T-helper 2 cell treated with Interferon-gamma antibody and Interleukin-4, amounts not matched to agents 100 ng/mL and 5 ng/mL, for 36 hours (primary cell): ENCODE data around the gene CHSY1. TPM values are rescaled to one million over a fixed set of nuclear protein-coding genes. Genes with fewer than 3 reads are reported as not detected.
"Not testable (repeated sequence)": the region's sequence is repeated elsewhere in the genome, so short reads cannot be mapped to it uniquely, and the experiment has no call there.

ENCODE experiments used
- intact Hi-C: fragments of 100-400 bp; cut with micrococcal nuclease; formaldehyde crosslinking; loops from one replicate; pipeline ENCODE4 v1.15.1; 2023
- total RNA-seq: library from RNA; stranded (reverse); gene quantifications from 2 replicates; pipeline ENCODE4 v1.2.3, GENCODE V29; 2022

Gene CHSY1, protein sequence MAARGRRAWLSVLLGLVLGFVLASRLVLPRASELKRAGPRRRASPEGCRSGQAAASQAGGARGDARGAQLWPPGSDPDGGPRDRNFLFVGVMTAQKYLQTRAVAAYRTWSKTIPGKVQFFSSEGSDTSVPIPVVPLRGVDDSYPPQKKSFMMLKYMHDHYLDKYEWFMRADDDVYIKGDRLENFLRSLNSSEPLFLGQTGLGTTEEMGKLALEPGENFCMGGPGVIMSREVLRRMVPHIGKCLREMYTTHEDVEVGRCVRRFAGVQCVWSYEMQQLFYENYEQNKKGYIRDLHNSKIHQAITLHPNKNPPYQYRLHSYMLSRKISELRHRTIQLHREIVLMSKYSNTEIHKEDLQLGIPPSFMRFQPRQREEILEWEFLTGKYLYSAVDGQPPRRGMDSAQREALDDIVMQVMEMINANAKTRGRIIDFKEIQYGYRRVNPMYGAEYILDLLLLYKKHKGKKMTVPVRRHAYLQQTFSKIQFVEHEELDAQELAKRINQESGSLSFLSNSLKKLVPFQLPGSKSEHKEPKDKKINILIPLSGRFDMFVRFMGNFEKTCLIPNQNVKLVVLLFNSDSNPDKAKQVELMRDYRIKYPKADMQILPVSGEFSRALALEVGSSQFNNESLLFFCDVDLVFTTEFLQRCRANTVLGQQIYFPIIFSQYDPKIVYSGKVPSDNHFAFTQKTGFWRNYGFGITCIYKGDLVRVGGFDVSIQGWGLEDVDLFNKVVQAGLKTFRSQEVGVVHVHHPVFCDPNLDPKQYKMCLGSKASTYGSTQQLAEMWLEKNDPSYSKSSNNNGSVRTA
- 35.6 and 37.5 TPM in 2 replicates for total RNA-seq

DNA sequence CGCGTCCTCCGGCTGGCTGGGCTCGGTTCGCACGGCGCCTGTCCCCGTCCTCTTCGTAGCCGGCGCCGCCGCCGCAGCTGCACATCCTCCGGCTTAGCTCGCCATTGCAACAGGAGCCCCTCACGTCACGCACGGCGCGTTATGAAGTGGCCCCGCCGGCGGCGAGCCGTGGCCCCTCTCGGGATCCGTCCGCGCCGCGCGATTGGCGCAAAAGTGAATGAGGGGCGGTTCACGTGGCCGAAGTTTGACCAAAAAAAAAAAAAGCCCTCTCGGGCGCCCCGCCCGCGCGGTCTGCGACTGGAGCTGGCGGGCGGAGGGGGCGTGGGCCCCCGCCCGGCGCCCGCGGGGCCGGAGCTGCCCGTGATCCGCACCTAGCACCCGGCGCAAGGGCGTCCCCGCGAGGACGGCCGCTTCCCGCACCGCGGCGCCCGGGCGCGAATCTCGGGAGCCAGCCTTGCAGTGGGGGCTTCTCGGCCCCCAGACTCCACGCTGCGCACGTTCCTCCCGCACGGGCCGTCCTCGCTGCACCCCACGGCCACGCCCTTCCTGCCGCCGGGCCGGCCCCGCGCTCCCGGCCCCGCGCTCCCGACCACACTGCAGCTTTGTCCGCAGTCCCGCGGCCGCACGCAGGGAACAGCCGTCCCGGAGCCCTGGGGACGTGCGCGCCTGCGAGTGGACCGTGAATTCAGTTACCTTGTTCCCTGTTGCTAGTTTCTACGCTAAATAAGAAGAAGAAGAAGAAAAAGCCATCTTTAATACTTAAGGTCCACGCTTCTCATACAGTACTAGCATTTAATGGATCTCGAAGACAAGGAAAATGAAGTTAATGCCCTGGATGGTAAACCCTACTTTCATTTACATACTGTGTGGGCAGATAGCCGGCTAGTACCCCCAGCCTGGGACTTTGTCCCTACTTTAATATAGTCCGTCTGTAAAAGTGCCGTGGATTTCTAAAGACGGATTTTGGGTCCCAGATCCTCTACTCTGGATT, at the start of gene CHSY1:
Gene CHSY1, minus strand, starts transcription at position 219 of the 991 bp plus-strand sequence. CDS start 592 bp downstream, outside the sequence.
- intact Hi-C loops: loop anchor here (2.0 kb wide), 2 partner anchors 43 to 649 kb away; partner anchors contain the start of genes ASB7, LINS1 and SNRPA1

DNA sequence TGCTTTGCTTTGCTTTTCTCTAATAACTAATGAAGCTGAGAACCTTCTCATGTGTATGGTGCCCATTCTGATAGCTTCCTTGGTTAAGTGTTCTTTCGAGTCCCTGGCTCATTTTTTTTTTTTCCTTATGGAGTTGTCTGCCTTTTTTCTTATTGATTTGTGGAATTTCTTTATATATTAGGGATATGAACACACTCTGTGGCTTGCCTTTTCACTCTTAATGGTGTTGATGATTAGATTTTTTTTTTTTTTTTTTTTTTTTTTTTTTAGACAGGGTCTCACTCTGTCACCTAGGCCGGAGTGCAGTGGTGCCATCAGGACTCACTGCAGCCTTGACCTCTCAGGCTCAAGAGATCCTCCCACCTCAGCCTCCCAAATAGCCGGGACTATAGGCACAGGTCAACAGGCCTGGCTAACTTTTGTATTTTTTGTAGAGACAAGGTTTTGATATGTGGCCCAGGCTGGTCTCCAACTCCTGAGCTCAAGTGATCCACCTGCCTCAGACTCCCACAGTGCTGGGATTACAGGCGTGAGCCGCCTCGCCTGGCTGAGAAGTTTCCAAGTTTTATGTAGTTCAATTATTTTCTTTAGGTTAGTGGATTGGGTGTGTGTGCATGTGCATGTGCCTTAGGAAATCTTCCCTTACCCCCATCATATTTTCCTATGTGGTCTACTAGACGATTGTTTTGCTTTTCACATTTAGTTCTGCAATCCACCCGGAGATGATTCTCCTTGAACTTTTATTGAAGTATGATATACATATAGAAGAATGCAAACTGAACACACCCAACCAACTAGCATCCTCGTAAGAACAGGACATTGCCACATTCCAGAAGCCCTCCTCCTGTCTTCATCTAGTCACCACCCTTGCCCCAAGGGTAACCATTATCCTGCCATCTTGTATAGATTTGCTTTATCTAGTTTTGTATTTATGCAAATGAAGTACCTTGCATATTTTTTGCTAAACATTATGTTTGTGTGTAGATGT, 44.9 kb upstream of the CHSY1 start:
- intact Hi-C loops: no loop called here

DNA sequence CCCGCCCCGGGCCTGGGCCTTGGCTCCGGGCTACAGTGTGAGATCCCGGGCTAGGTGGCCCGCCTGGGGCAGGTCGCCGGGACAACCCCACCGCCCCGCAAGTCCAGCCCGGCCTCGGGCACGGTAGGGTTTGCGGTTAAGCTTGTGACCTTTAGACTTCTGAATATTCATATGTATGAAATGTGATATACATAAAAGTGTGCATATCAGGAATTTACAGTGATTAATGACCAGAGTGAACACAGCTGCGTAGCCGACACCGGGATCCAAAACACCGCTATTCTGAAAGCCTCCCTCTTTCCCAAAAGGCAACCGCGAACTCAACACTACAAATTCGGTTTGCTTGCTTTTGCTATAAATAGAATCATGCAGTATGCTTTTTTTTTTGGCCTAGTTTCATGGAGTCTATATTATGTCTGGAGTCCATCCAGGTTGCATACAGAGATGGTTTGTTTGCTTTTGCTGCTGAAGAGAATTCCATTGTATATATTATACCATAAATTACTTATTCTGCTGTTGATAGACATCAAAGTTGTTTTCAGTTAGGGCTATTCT, 43.8 kb upstream of the CHSY1 start:
- intact Hi-C loops: loop anchor here (1.0 to 2.0 kb wide), 5 partner anchors 18 to 429 kb away; partner anchors contain the start of genes CHSY1, SELENOS, TARS3 and TM2D3

DNA sequence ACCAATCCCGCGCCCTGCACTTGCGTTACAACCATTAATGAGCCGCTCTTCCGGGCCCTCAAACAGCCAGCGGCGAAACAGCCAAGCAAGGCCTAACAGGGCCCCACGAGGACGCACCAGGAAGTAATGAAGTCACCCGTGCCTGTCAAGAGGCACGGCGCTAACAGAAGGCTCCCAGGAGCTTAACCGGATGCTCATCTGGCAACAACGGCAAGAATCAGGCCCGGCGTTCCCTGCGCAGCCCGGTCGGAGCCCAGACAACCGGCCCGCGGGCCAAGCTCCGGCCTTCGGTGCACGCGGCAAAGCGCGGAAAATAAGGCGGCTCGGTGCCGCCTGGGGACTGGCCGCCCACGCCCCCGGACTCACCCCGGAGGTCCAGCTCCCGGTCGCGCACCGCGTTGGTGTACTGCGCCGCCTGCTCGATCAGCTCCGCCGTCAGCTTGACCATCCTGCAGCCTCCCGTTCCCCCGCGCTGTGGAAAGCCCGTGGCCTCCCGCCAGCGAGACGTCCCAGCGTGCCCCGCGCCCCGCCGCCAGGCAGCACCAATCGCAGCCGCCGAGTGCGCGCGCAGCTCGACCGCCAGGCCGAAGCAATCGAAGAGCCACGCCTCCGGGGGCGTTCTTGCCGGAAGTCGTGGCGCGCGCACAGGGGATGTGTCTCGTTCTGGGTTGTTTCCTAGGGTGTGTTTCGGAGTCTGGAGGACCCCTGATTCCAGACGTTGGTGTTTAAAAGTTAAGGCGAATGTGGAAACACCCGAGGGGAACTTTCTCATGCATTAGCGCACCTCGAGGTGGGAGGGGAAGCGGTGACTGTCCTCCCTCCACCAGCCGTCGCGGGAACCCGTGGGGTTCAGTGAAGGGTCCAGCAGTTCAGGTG, 43.1 kb upstream of the CHSY1 start, which contains the start of gene SNRPA1:
Gene SNRPA1, minus strand, starts transcription at position 518 of the 876 bp plus-strand sequence. Its CDS starts 70 bp downstream, at position 448.
- intact Hi-C loops: loop anchor here (1.0 to 2.0 kb wide), 6 partner anchors 18 to 693 kb away; partner anchors contain the start of genes ASB7, CHSY1, LINS1 and SELENOS

DNA sequence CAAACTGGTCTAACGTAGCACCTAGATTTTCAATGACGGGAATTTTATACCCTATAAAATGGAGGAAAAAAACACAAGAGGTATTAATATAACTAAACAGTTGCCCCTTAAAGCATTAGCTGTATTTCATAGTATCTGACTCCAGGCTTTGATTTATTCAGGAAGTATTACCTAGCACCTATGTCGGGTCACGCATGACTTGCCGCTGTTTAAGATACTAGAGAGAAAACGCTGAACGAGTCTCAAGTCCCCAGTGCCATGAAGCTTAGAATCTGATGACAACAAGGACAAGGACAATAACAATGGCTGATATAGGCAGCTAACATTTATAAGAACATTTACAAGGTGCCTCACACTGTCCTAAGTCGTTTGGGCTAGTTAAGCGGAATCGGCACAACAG, 41.3 kb upstream of the CHSY1 start:
- intact Hi-C loops: no loop called here

DNA sequence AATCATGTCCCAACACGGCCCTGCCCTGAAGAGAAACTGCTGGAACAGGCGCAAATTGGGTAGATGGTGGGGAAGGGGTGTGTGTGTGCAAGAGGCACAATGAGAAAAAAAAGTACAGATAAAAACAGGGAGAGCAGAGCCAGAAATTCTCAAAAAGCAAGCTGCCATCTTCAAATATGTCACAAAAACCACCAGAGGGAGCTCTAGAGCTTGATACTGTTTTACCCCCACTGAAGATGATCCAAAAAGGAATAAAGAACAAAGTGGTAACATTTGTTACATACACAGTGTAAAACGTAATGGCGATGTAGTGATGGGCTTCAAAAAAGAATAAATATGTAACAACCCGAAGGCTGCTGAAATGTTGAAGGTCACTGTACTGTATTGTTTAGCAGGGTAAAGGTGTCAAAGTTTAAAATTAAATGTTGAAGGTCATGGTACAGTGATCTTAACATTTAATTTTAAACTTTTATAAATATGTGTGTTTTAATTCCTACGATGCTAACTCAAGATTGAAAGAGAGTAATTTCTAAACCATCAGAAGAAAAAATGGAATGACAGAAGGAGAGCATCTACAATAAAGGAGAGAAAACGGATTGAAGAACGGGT, 37.2 kb upstream of the CHSY1 start:
- intact Hi-C loops: no loop called here

DNA sequence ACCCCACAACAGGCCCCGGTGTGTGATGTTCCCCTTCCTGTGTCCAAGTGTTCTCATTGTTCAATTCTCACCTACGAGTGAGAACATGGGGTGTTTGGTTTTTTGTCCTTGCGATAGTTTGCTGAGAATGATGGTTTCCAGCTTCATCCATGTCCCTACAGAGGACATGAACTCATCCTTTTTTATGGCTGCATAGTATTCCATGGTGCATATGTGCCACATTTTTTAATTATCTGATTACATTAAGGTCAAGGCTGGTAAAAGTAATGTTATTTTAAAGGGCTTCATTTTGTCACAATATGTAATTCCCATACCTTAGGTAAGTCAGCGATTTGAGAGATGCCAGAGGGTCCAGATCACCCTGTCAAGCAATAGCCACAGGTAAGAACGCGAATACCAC, 35.5 kb upstream of the CHSY1 start:
- intact Hi-C loops: not testable (repeated sequence)

DNA sequence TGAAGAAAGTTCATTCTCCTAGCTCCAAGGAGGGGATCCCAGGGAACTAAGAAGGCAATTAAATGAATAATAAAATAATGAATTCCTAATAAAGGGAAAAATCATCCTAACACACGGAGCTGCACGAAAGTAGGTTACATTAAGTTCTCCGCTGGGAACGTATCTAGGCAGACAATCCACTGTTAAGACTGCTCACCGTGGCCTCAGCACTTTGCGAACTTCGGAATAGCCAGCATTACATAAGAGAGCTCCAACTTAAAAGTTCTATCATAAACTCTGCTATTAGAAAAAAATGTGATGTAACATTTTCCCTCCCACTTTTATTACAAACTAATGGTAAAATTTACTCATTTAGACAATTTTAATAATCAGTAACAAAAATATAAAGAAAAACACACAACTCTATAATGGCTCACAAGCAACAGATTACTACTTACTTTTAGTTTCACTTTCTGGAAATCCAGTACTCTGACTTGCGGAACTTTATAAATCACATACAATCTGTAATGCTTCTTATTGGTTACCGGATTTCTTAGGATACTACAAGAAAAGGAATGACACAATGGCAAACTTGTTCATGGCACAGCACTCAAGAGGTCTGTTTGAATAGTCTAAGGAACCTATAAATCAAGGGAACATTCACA, 34.7 kb upstream of the CHSY1 start:
- intact Hi-C loops: no loop called here

DNA sequence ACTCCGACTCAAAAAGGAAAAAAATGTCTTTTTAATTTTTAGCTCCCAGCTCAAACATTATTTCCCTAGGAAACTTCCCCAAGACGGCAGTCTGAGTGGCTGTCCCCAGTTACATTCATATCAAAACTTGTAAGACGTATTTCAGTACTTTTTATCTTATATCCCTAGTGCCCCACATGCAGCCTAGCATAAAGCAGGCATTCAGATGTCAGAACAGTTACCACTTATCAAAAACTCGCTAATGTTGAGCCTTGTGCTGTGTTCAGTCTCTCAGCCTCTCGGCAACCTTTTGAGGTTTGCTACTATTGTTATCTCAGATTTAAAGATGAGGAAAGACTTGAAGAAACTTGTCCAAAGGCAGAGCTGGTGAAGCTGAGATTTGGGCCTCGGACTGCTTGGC, 32.1 kb upstream of the CHSY1 start:
- intact Hi-C loops: no loop called here

DNA sequence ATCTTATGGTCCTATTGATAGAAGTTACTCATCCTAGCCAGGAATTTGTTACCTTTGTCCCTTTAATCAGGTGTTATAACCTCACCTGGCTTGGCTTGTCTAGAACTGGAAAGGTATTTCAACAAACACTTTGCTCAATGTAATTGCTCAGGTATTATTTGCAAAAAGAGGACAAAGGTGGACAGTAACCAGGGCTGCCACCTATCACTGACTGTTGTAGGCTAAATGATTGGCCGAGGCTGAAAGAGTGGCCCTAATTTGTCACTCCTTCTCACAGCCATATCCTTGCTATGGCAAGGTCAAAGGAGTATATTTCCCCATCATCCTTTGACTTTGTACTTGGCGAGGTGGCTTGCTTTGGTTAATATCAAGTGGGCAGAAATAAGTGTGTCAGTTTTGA, 28.2 kb upstream of the CHSY1 start:
- intact Hi-C loops: no loop called here

DNA sequence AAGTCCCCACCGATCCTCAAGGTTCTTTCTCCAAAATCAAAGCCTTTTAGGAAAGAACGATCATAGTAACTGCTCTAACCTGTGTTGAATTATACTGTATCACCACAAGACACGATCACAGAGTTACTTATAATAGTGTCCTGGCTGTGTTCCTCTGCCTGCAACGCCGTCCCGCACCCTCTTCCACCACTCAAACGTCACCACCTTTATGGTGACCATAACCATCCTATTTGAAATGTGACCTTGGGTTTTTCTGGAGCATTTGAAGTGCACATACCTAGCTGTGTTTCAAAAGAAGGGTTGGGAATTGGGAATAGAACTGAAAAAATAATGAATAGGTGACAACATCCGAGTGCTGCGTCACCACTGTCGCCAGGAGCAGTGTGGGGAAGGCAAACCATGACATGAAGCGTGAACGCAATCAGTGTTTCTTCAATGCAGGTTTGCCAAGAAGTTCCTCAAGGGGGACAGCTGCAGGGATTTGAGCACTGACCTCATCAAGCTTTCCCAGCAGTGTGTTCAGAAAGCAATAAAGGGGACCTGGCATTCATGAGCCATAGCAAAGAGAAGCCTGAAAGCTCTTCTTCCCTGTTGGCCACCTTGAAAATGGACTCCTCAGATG, 26.2 kb upstream of the CHSY1 start:
- intact Hi-C loops: loop anchor here (1.0 to 5.0 kb wide), 3 partner anchors 17 to 676 kb away; partner anchors contain the start of genes ASB7, LINS1 and SNRPA1

DNA sequence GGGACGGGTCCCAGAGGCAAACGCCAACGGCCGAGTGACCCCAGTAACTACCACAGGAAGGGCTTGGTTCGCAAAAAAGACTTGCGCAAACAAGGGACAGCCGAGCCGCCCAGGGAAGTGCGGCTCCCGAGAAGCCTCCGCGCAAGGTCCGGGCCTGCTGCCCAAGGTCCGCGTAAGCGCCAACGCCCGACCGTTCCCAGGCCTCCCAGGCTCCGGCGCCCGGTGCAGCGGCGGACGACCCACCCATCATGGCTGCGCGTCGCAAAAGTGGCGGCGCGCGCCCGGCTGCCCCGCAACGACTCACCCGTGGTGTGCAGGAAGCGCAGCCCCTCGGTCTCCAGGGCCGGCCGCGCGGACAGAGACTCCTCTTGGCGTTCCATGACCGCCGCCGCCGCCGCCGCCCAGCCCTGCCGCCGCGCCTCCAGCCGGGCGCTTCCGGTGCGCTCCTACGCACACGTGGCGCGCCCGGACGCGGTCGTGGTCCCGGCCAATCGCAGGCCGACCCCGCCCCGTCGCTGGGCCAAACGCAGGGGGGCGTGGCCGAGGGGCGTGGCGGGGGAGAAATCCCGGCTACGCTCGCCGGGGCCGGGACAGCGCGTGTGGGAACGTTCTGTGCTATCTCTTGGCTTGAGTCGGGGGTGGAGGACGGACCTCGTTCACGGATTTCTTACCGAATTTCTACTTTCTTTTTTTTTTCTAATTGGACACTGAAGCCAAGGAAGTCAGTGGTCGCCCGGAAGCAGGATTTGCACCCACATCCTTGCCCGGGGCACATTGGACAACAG, 25.4 kb upstream of the CHSY1 start, which contains the start of gene SELENOS:
Gene SELENOS, minus strand, starts transcription at position 448 of the 785 bp plus-strand sequence. Its CDS starts 68 bp downstream, at position 380.
- intact Hi-C loops: loop anchor here (1.0 to 5.0 kb wide), 3 partner anchors 18 to 675 kb away; partner anchors contain the start of genes ASB7, LINS1 and SNRPA1

DNA sequence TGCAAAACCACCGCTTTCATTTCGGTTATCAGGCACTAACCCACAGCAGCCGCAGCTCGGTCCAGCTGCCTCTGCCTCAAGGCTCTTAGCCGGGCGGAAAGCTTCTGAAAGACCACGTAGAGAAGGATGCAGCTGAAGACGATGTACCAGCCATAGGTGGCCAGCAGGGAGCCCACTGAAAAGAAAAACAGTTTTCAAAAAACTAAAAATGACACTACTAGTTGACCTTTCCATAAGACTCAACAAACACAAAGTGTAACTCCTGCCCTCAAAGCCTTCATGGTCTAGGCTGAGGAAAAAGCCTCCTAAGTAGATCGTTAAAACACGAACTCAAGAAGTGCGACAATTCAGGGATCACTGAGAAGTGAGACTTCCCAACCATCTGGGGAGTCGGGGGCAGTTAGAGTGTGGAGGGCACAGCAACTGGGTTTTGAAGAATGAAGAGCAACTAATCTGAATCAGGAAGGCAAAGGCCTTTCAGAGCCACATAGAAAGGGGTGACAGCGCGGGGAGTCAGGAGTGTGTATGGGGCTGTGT, 24.7 kb upstream of the CHSY1 start:
- intact Hi-C loops: loop anchor here (1.0 to 5.0 kb wide), 3 partner anchors 19 to 674 kb away; partner anchors contain the start of genes ASB7, LINS1 and SNRPA1

DNA sequence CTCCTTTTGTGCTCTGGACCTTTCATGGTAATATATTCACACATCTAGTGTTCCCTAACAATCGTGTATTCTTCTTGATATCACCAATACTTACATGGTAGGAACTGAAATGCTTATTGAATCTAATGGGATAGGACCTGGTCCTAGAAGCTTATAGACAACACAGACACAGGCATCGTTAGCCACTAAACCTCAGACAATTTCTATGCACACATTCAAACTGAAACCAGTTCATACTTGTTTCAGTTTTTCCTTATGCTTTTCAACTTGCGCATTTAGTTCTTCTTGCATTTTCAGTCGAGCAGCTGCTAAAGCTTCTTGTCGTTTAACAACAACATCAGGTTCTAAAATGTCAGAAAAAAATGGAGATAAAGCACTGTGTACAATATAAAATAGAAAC, 23.2 kb upstream of the CHSY1 start:
- intact Hi-C loops: loop anchor here (5.0 kb wide), 2 partner anchors 258 to 673 kb away; partner anchors contain the start of genes ASB7 and LINS1

DNA sequence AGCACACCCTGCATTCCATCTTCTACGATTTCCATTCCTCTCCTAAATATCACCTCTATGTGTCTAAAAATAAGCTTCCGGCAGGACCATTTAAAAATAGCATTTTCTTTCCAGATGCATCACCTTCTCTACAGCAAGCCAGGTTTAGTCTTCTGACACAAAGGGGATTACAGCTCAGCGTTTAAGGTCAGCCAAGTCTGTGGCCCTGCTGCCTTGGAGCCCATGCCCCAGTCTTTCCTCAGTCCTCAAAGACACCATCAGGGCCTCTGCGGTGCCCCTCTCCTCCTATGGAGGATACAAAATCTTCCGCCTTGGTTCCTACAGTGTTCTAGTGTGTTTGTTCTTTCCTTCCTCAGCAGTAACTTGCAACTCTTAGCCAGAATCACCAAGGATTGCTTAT, 21.7 kb upstream of the CHSY1 start:
- intact Hi-C loops: no loop called here
